ENCODE measurements around the gene RHOT2.

GRCh38 chr16:680967-681745 is 13.2 kb downstream of the RHOT2 start:
- TF ChIP-seq CTCF (conservative IDR thresholded peaks at IDR 0.05) (no peak; the same call in 1 of the 2 replicates), ZFX (IDR thresholded peaks at IDR 0.05) (0 out of 2 replicates have a peak, but pooled peaks have one; percentile 26)
